Osteocyte (in vitro differentiated cells): Measurements from ENCODE around the gene RIMBP3B. TPM values are rescaled to one million over a fixed set of nuclear protein-coding genes. Genes with fewer than 3 reads are reported as not detected.
"Not testable (repeated sequence)": the region's sequence is repeated elsewhere in the genome, so short reads cannot be mapped to it uniquely, and the experiment has no call there.

ENCODE experiments used
- DNase-seq: peaks from one replicate; pipeline ENCODE4 v3.0.0; 2021; ENCODE audit warnings: mixed read lengths; ENCODE audit not compliant: unreplicated experiment; ENCODE audit errors: extremely low spot score
- H3K27ac Mint-ChIP-seq: one replicate; pipeline ENCODE4 v1.8.0; 2021; ENCODE audit warnings: mild to moderate bottlenecking, mixed read lengths; ENCODE audit not compliant: unreplicated experiment
- H3K27me3 Mint-ChIP-seq: one replicate; pipeline ENCODE4 v1.8.0; 2021; ENCODE audit warnings: mixed read lengths; ENCODE audit not compliant: unreplicated experiment
- H3K36me3 Mint-ChIP-seq: one replicate; pipeline ENCODE4 v1.8.0; 2021; ENCODE audit warnings: mixed read lengths; ENCODE audit not compliant: unreplicated experiment
- H3K4me1 Mint-ChIP-seq: one replicate; pipeline ENCODE4 v1.8.0; 2021; ENCODE audit warnings: mixed read lengths; ENCODE audit not compliant: unreplicated experiment
- H3K4me3 Mint-ChIP-seq: one replicate; pipeline ENCODE4 v1.8.0; 2021; ENCODE audit warnings: mild to moderate bottlenecking, moderate library complexity, mixed read lengths; ENCODE audit not compliant: unreplicated experiment
- H3K9me3 Mint-ChIP-seq: one replicate; pipeline ENCODE4 v1.8.0; 2021; ENCODE audit warnings: mixed read lengths; ENCODE audit not compliant: unreplicated experiment
- long read RNA-seq: library from polyadenylated mRNA; unstranded; transcript quantifications from one replicate; pipeline ENCODE4 v2.0.0, GENCODE V29; 2021
- total RNA-seq: library from RNA; stranded (reverse); gene quantifications from 2 replicates; pipeline ENCODE4 v1.2.1, GENCODE V29; 2021

The RIMBP3B gene
- 0.47 and 0.59 TPM in 2 replicates for total RNA-seq
- long read RNA-seq, partial matches to known transcripts: 0 of 1 reads
- long read RNA-seq, other reads (novel, unspliced or antisense): 1 of 1 reads

DNA sequence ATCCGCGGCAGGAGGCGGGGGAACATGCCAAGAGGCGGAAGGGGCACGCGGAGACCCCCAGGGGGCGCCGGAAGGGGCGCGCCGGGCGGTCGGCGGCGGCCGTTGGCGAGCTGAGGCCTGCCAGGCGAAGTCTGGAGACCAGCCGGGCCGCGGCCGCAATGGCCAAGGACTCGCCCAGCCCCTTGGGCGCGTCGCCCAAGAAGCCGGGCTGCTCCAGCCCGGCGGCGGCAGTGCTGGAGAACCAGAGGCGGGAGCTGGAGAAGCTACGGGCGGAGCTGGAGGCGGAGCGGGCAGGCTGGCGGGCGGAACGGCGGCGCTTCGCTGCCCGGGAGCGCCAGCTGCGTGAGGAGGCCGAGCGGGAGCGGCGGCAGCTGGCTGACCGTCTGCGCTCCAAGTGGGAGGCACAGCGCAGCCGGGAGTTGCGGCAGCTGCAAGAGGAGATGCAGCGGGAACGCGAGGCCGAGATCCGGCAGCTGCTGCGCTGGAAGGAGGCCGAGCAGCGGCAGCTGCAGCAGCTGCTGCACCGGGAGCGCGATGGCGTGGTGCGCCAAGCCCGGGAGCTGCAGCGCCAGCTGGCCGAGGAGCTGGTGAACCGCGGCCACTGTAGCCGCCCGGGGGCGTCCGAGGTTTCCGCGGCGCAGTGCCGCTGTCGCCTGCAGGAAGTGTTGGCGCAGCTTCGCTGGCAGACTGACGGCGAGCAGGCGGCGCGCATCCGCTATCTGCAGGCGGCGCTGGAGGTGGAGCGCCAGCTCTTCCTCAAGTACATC is at the start of gene RIMBP3B:
RIMBP3B (plus strand) TSS at position 51 of the 767 bp plus-strand sequence; CDS start at position 159, 108 bp downstream.
- not testable (repeated sequence) for H3K27ac Mint-ChIP-seq, H3K27me3 Mint-ChIP-seq, H3K4me1 Mint-ChIP-seq, H3K9me3 Mint-ChIP-seq, H3K36me3 Mint-ChIP-seq, DNase-seq, H3K4me3 Mint-ChIP-seq

GRCh38 chr22:21357527-21357926 is 26.0 kb upstream of the RIMBP3B start:
- H3K36me3 Mint-ChIP-seq, H3K4me1 Mint-ChIP-seq, H3K27ac Mint-ChIP-seq, H3K9me3 Mint-ChIP-seq, H3K4me3 Mint-ChIP-seq, H3K27me3 Mint-ChIP-seq: not testable (repeated sequence)
- DNase-seq: peak; percentile 49

GRCh38 chr22:21360525-21360924 is 23.0 kb upstream of the RIMBP3B start:
- H3K27me3 Mint-ChIP-seq, H3K4me3 Mint-ChIP-seq, H3K9me3 Mint-ChIP-seq, H3K27ac Mint-ChIP-seq, H3K36me3 Mint-ChIP-seq, H3K4me1 Mint-ChIP-seq: not testable (repeated sequence)
- peak; percentile 60 for DNase-seq

DNA sequence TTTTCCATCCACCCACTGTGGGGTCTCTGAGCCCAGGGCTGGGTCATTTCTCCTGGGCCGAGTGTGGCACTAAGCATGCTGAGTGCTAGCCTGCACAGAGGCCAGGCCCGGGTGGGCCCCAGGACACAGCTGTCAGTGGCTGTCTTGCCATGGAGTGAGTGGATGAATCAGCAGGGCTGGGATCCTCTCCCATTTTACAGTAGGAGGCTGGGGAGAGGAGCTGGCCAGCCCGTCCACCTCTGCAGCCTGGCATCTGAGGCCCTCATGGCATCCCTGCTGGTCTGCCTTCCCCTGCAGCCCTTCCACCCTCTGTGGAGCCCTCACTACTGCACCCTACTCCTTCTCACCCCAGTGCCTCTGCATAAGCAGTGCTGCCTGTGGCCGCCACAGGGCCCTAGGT is 21.1 kb upstream of the RIMBP3B start:
- not testable (repeated sequence) for H3K27me3 Mint-ChIP-seq, H3K4me3 Mint-ChIP-seq, DNase-seq, H3K9me3 Mint-ChIP-seq, H3K36me3 Mint-ChIP-seq, H3K27ac Mint-ChIP-seq, H3K4me1 Mint-ChIP-seq

DNA sequence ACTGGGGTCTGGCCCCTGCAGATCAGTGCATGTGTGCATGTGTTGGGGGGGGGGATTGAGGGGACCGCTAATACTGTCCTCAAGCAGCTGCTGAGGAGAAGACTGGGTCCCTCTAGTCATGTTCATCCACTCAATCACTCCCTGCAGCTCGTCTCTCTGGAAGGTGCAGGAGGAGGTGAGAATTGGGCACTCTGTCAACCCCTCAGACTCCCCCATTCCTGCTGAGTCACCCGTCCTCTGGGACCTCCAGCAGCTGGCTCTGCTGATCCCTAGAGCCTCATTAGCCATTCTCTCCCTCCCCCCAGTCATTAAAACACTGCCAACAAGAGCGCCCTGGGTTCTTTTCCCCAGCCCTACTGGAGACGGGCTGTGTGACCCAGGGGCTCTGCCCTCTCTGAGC is 20.5 kb upstream of the RIMBP3B start:
- DNase-seq: peak; percentile 7
- not testable (repeated sequence) for H3K36me3 Mint-ChIP-seq, H3K27me3 Mint-ChIP-seq, H3K9me3 Mint-ChIP-seq, H3K27ac Mint-ChIP-seq, H3K4me1 Mint-ChIP-seq, H3K4me3 Mint-ChIP-seq

DNA sequence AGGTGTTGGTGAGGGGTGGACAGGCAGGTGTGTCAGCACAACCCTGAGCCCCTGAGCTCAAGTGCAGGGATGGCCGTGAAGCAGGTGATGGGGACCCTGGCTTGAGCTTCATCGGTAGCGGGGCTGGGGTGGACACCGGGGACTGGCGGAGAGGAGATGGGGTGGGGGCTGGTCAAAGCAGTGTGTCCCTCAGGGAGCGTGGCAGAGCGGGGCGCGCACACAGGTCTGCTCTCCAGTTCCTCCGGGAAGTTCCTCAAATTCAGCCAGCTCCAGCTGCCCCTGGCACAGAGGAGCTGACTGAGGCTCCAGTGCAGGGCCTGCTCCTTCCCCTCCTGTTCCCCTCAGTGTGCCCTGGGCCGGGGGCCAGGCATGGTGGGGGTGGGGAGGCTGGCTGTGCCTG is 19.7 kb upstream of the RIMBP3B start:
- not testable (repeated sequence) for H3K36me3 Mint-ChIP-seq, H3K27me3 Mint-ChIP-seq, H3K27ac Mint-ChIP-seq, H3K9me3 Mint-ChIP-seq, H3K4me1 Mint-ChIP-seq, H3K4me3 Mint-ChIP-seq
- peak; percentile 53 for DNase-seq

- not testable (repeated sequence) for H3K27me3 Mint-ChIP-seq, H3K4me1 Mint-ChIP-seq, H3K36me3 Mint-ChIP-seq, H3K9me3 Mint-ChIP-seq, H3K27ac Mint-ChIP-seq, DNase-seq, H3K4me3 Mint-ChIP-seq
These were observed 19.2 kb upstream of the RIMBP3B start for GRCh38 chr22:21364362-21364761.

GRCh38 chr22:21365337-21365736 is 18.2 kb upstream of the RIMBP3B start:
- H3K27ac Mint-ChIP-seq, H3K36me3 Mint-ChIP-seq: not testable (repeated sequence)

GRCh38 chr22:21368603-21369310 is 14.8 kb upstream of the RIMBP3B start:
- H3K4me3 Mint-ChIP-seq, H3K36me3 Mint-ChIP-seq, H3K27ac Mint-ChIP-seq, H3K9me3 Mint-ChIP-seq, H3K27me3 Mint-ChIP-seq, H3K4me1 Mint-ChIP-seq: not testable (repeated sequence)
- DNase-seq: peak; percentile 44

More at GRCh38 chr22:21365337-21365736, 18.2 kb upstream of the RIMBP3B start:
- H3K27me3 Mint-ChIP-seq, H3K4me1 Mint-ChIP-seq, H3K9me3 Mint-ChIP-seq, H3K4me3 Mint-ChIP-seq: not testable (repeated sequence)
- peak; percentile 4 for DNase-seq

DNA sequence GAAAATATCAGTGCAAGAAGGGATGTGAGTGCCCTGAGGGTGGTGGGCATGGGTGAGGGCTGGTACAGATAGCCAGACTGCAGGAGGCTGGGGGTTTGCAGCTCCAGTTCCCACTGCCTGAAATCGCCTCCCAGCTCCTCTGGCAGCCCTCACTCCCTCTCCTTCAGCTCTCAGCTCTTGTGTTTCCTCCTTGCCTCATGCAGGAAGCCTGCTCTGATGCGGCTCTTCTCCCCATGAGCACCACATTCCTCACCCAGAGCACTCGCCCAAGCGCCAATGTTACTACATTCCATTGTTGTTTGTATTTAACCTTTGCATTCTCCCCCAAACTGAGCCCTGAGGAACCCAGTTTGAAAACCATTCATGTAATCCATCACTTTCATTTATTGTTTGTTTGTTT is 7.7 kb upstream of the RIMBP3B start:
- H3K27ac Mint-ChIP-seq, H3K4me1 Mint-ChIP-seq, H3K4me3 Mint-ChIP-seq, DNase-seq, H3K9me3 Mint-ChIP-seq, H3K27me3 Mint-ChIP-seq, H3K36me3 Mint-ChIP-seq: not testable (repeated sequence)

GRCh38 chr22:21384468-21385357 is 1.2 kb downstream of the RIMBP3B start:
- H3K4me1 Mint-ChIP-seq, H3K27ac Mint-ChIP-seq, H3K9me3 Mint-ChIP-seq, H3K27me3 Mint-ChIP-seq, H3K4me3 Mint-ChIP-seq, DNase-seq, H3K36me3 Mint-ChIP-seq: not testable (repeated sequence)
